ENCODE measurements around the gene ENO1.
"Not testable (repeated sequence)": the region's sequence is repeated elsewhere in the genome, so short reads cannot be mapped to it uniquely, and the experiment has no call there.

The ENO1 gene

GRCh38 chr1:8899046-8899445 is 20.6 kb upstream of the ENO1 start:
- DNase-seq, result no peak
- in situ Hi-C loops (cut with MboI; ENCODE audit: low pct_unique_long_range_greater_than_20kb, low sequenced_read_pairs), result no loop called here

GRCh38 chr1:8898418-8898817 is 19.9 kb upstream of the ENO1 start:
- in situ Hi-C loops (cut with MboI; ENCODE audit: low pct_unique_long_range_greater_than_20kb, low sequenced_read_pairs); DNase-seq: not testable (repeated sequence)

GRCh38 chr1:8897505-8897904 is 19.0 kb upstream of the ENO1 start:
- DNase-seq; in situ Hi-C loops (cut with MboI; ENCODE audit: low pct_unique_long_range_greater_than_20kb, low sequenced_read_pairs): not testable (repeated sequence)

- DNase-seq; in situ Hi-C loops (cut with MboI; ENCODE audit: low pct_unique_long_range_greater_than_20kb, low sequenced_read_pairs): not testable (repeated sequence)
Measured at GRCh38 chr1:8896775-8897174, 18.3 kb upstream of the ENO1 start.

- DNase-seq, result no peak
- in situ Hi-C loops (cut with MboI; ENCODE audit: low pct_unique_long_range_greater_than_20kb, low sequenced_read_pairs), result no loop called here
Measured at GRCh38 chr1:8892026-8892425, 13.5 kb upstream of the ENO1 start.

GRCh38 chr1:8891401-8891800 is 12.9 kb upstream of the ENO1 start:
- DNase-seq, result no peak
- in situ Hi-C loops (cut with MboI; ENCODE audit: low pct_unique_long_range_greater_than_20kb, low sequenced_read_pairs), result no loop called here

GRCh38 chr1:8889925-8890785 is 11.7 kb upstream of the ENO1 start:
- in situ Hi-C loops (cut with MboI; ENCODE audit: low pct_unique_long_range_greater_than_20kb, low sequenced_read_pairs), result no loop called here
- DNase-seq, result no peak

GRCh38 chr1:8889103-8889846 is 10.8 kb upstream of the ENO1 start:
- DNase-seq, result no peak
- in situ Hi-C loops (cut with MboI; ENCODE audit: low pct_unique_long_range_greater_than_20kb, low sequenced_read_pairs), result no loop called here

GRCh38 chr1:8886589-8886988 is 8.1 kb upstream of the ENO1 start:
- in situ Hi-C loops (cut with MboI; ENCODE audit: low pct_unique_long_range_greater_than_20kb, low sequenced_read_pairs), result no loop called here

GRCh38 chr1:8886031-8886524 is 7.6 kb upstream of the ENO1 start:
- DNase-seq; in situ Hi-C loops (cut with MboI; ENCODE audit: low pct_unique_long_range_greater_than_20kb, low sequenced_read_pairs): not testable (repeated sequence)

More at GRCh38 chr1:8886589-8886988, 8.1 kb upstream of the ENO1 start:
- no peak for DNase-seq

GRCh38 chr1:8884105-8884504 is 5.6 kb upstream of the ENO1 start:
- DNase-seq; in situ Hi-C loops (cut with MboI; ENCODE audit: low pct_unique_long_range_greater_than_20kb, low sequenced_read_pairs): not testable (repeated sequence)

- DNase-seq, result no peak
- in situ Hi-C loops (cut with MboI; ENCODE audit: low pct_unique_long_range_greater_than_20kb, low sequenced_read_pairs), result no loop called here
Measured at GRCh38 chr1:8883491-8883890, 5.0 kb upstream of the ENO1 start.

GRCh38 chr1:8879922-8880676 is 1.6 kb upstream of the ENO1 start:
- in situ Hi-C loops (cut with MboI; ENCODE audit: low pct_unique_long_range_greater_than_20kb, low sequenced_read_pairs), result no loop called here
- DNase-seq, result peak; percentile 72

GRCh38 chr1:8879464-8879921 is 1.0 kb upstream of the ENO1 start:
- DNase-seq, result no peak
- in situ Hi-C loops (cut with MboI; ENCODE audit: low pct_unique_long_range_greater_than_20kb, low sequenced_read_pairs), result no loop called here

- in situ Hi-C loops (cut with MboI; ENCODE audit: low pct_unique_long_range_greater_than_20kb, low sequenced_read_pairs), result no loop called here
- peak; percentile 99 for DNase-seq
Measured at GRCh38 chr1:8878698-8879463, 395 bp upstream of the ENO1 start.

- DNase-seq, result no peak
- in situ Hi-C loops (cut with MboI; ENCODE audit: low pct_unique_long_range_greater_than_20kb, low sequenced_read_pairs), result no loop called here
Measured at GRCh38 chr1:8876087-8876486, 2.4 kb downstream of the ENO1 start.

- in situ Hi-C loops (cut with MboI; ENCODE audit: low pct_unique_long_range_greater_than_20kb, low sequenced_read_pairs), result no loop called here
- no peak for DNase-seq
Measured at GRCh38 chr1:8875216-8875861, 3.1 kb downstream of the ENO1 start.

Data from KBM-7 (cell line).